Activated naive CD4-positive, alpha-beta T cell (primary cell): Measurements from ENCODE around the gene TRH.
"Not testable (repeated sequence)": the region's sequence is repeated elsewhere in the genome, so short reads cannot be mapped to it uniquely, and the experiment has no call there.

Experiments used
- DNase-seq, 4 experiments: peaks; one replicate each; lab custom pipeline; 2025; lab: John Stamatoyannopoulos, UW

TRH gene

GRCh38 chr3:129965937-129966336 lies 8.6 kb upstream of the TRH start:
- DNase-seq, result no peak

GRCh38 chr3:129966876-129967275 lies 7.6 kb upstream of the TRH start:
- DNase-seq, result no peak

GRCh38 chr3:129967761-129968160 lies 6.8 kb upstream of the TRH start:
- DNase-seq, result no peak

- DNase-seq, result no peak
These were observed 3.0 kb upstream of the TRH start for GRCh38 chr3:129971351-129972052.

- DNase-seq, result no peak
These were observed 2.2 kb upstream of the TRH start for GRCh38 chr3:129972301-129972700.

GRCh38 chr3:129973853-129974563 lies 512 bp upstream of the TRH start:
- no peak for DNase-seq

GRCh38 chr3:129974833-129975704 lies 549 bp downstream of the TRH start:
- DNase-seq, result peak in 1 of 4 experiments; percentile 1

- no peak for DNase-seq
These were observed 1.2 kb downstream of the TRH start for GRCh38 chr3:129975705-129976048.

- DNase-seq, result no peak
These were observed 1.8 kb downstream of the TRH start for GRCh38 chr3:129976286-129976685.

GRCh38 chr3:129978123-129978522 lies 3.6 kb downstream of the TRH start:
- no peak for DNase-seq

GRCh38 chr3:129979905-129980304 lies 5.4 kb downstream of the TRH start:
- DNase-seq, result no peak

- DNase-seq, result no peak
These were observed 9.0 kb downstream of the TRH start for GRCh38 chr3:129983561-129983960.

- no peak for DNase-seq
These were observed 9.6 kb downstream of the TRH start for GRCh38 chr3:129984125-129984524.

- no peak for DNase-seq
These were observed 10.6 kb downstream of the TRH start for GRCh38 chr3:129985113-129985512.

- no peak for DNase-seq
These were observed 13.9 kb downstream of the TRH start for GRCh38 chr3:129988429-129988828.

GRCh38 chr3:129989414-129989813 lies 14.9 kb downstream of the TRH start:
- DNase-seq, result no peak

GRCh38 chr3:129992781-129993180 lies 18.3 kb downstream of the TRH start:
- no peak for DNase-seq

GRCh38 chr3:129994883-129995559 lies 20.5 kb downstream of the TRH start:
- DNase-seq, result no peak

GRCh38 chr3:129996073-129996472 lies 21.6 kb downstream of the TRH start:
- DNase-seq, result no peak

GRCh38 chr3:129999176-129999575 lies 24.7 kb downstream of the TRH start:
- not testable (repeated sequence) for DNase-seq

- peak; percentile 20 to 69 (median 50) for DNase-seq
These were observed 28.4 kb downstream of the TRH start for GRCh38 chr3:130002666-130003598.
